Retina (tissue), 1 donor: Measurements from ENCODE around the gene CPNE1.
A peak's percentile ranks its signal among the peaks of the same experiment; 100 is the strongest.
"Not testable (repeated sequence)": the region's sequence is repeated elsewhere in the genome, so short reads cannot be mapped to it uniquely, and the experiment has no call there.

ENCODE experiments used
- DNase-seq: peaks from one replicate; pipeline ENCODE4 v3.0.0-alpha.2; 2016

Gene CPNE1

DNA sequence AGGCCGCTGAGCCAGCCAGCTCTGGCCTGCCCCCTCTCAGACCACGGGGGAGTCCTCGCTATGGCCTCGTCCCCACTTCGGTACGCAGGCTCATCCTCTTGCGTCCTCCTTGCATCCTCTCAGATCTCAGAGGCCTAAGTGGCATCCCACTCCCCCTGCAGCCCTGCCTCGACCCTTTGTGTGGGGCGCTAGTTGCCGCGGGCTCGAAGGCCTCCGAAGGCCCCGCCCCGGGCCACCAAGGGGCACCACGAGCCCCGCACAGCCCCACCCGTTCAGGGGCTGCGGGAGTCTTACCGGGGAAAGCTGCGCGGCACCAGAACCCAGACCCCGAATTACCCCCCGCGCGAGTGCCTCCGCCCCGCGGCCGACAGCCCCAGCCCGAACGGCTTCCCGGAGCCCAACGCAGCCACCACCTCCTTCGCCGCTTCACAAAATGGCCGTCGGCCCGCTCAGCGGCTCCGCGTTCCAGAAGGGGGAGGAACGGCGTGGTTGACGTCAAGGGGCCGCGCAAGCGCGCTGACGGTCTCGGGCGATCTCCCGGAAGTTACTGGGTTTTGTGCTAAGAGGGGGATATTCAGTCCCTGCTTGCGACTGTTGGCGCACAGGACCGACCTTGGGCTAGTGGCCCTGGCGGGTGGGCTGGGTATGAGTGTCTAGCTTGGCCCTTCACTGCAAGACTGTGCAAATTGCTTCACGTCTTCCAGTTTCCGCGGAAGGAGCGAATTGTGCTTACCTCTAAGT lies at the start of gene CPNE1, which contains the start of gene RBM12:
Gene CPNE1 (minus strand): TSS at position 435 of the 741 bp plus-strand sequence. CDS start 31,977 bp downstream, outside the sequence.
Gene RBM12 (minus strand): TSS at position 435 of the 741 bp plus-strand sequence. CDS start 9,578 bp downstream, outside the sequence.
- DNase-seq: peak; percentile 96

DNA sequence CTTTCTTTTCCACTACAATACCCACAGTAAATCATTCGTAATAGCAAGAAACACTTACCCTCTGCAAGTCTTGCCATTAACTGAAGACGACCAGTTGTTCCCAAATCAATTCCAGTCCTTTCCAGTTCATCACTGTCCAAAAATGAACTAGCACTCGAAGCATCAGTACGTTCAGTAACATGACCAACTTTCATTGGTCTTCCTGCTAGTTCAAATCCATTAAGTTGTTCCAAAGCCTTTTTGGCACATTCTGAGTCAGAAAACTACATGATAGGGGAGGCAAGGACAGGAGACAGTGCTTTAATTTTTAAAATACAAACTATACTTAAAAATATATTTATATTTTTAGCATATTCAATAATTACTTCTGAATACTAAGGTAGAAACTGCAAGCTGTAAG lies 49.4 kb upstream of the CPNE1 start:
- DNase-seq: no peak

DNA sequence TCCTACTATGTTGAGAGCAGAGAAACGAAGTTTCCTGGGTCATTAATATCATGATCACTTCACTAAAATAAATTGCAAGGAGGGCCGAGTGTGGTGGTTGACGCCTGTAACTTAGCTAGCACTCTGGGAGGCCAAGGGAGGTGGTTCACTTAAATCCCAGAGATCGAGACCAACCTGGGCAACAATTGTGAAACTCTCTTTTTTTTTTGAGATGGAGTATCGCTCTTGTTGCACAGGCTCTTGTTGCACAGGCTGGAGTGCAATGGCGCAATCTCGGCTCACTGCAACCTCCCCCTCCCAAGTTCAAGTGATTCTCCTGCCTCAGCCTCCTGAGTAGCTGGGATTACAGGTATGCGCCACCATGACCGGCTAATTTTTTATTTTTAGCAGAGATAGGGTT lies 48.4 kb upstream of the CPNE1 start:
- not testable (repeated sequence) for DNase-seq

DNA sequence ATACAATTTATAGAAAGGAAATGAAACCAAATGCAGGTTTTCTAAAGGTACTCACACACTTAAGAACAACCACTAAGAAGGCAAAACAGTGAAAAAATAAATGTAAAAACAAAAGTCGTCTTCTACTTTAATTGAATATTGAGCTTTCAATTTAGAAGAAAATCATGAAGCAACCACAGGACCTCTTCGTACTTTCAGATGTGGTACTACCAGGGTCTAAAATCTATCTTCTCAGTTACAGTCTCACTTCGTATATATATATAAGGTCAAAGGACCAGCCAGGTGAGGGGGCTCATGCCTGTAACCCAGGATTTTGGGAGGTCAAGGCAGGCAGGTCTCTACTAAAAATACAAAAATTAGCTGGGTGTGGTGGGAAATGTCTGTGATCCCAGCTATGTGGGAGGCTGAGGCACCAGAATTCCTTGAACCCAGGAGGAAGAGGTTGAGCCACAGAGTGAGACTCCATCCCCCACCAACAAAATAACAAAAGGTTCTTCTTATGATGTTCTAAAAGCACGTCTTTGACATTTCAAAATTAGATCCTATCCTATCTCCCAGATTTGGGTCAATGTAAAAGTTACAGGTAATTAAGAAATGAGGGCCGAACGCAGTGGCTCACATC lies 47.0 kb upstream of the CPNE1 start:
- no peak for DNase-seq

DNA sequence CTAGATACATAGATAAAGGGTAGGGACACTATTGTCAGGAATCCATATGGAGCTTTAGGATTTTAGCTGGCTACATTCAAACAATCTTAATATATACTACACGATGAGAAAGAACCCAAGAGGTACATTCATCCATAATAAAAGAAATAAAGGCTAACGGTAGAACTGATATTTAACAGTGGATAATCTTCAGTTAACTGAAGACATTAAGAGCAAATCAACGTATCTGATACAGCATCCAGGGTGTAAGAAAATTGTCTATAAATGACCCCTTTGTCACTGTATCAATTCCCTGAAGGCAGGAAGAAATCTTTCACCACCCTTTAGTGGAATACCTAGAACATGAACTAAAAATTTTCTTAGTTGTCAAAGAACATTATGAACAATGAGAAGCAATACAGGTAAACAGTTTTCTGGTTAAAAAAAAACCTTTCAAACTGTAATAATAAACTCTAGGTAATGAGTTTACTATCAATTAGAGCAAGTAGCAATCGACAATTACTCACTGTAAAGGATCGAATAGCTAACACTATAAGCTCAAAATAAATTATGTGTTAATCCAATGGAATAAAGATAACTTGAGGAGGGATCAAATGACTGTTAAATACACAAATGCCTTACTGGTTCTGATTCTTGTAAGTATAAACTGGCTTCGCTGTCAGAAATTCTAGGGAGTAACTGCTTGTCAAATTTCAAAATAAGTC lies 46.3 kb upstream of the CPNE1 start:
- no peak for DNase-seq

DNA sequence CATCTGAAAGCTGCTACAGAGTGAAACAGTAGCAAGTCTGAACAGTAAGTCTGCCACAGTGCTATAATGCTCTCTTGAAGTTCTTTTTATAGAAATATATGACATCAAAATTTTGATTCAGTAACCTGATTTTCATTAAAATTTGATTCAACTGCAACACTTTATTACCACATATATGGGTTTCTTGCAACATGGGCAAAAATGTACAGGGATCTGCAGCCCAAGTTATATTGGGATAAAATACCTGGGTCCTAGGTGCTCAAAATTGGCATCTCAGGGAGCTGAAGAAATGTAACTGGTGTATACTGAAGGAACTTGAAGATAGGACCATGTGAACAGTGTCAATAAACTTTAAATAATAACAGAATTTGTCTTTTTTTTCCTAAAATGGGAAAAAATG lies 45.3 kb upstream of the CPNE1 start:
- DNase-seq: no peak

DNA sequence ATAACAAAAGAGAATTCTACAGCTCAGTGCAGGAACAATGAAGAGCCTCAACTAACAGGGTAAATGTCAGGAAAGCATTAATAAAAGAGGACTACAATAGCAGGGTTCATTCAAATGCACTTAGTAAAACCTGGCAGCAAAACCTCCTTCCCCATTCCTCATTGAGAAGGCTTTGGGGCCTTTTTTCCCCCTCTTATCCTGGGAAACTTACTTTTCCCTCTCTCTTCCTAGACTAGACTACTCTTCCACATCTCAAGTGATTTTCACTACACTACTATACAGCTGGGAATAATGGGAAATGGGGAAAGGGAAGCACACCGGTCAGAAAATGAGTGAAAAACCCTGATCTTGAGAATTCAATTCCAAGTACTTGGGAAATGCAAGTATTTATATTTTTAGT lies 44.6 kb upstream of the CPNE1 start:
- no peak for DNase-seq

DNA sequence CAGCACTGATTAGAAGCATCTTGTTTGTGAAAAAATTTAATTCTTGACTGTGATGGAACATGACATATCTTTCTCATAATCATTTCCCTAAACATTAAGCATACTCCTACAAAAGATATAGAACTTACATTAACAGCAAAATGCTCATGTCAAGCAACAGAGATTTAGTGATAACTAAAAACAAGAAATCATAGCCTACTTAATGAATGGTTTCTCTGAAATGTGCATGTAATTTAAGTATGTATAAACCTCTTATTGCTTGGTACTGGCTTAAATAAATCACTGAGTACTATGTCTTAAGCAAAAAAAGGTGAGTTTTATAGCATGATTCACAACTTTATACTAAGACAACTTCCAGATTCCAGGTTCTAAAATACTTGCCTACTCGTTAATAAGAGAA lies 43.8 kb upstream of the CPNE1 start:
- DNase-seq: no peak

DNA sequence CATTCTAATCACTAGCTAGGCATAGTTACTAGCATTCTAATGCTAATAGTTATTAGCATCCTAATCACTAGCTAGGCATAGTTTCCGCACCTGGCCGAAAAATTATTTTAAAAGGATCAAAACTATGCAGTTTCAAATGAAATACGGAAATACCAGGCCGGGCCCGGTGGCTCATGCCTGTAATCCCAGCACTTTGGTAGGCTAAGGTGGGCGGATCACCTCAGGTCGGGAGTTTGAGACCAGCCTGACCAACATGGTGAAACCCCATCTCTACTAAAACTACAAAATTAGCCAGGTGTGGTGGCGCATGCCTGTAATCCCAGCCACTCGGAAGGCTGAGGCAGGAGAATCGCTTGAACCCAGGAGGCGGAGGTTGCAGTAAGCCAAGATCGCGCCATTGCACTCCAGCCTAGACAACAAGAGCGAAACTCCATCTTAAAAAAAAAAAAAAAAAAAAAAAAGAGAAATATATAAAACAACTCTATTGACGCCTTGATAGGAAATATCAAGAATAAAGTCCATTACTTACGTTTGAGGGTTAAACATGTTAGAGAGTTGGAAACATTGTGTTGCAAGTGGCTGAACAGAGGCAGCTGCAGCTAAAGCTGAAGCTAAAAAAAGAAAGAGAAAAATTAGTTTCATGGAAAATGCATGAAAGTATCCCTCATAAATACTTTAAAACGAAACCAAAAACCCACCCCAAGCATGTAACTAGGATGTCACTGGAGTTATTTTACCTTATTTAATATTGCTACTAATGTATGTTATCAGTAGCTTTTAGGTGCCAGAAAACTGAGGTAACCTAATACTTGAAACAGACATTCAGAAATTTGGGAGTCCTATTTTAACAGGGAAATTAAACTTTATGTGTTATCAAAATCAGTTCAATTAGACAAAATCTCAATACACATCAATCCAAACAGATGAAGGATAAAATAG lies 42.2 kb upstream of the CPNE1 start:
- DNase-seq: not testable (repeated sequence)

DNA sequence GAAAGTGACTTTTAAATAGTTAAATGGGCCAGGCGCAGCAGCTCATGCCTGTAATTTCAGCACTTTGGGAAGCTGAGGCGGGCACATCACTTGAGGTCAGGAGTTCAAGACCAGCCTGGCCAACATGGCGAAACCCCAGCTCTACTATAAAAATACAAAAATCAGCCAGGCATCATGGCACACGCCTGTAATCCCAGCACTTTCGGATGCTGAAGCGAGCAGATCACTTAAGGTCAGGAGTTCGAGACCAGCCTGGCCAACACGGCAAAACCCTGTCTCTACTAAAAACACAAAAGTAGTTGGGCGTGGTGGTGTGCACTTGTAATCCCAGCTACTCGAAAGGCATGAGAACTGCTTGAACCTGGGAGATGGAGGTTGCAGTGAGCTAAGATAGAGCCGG lies 41.2 kb upstream of the CPNE1 start:
- not testable (repeated sequence) for DNase-seq

DNA sequence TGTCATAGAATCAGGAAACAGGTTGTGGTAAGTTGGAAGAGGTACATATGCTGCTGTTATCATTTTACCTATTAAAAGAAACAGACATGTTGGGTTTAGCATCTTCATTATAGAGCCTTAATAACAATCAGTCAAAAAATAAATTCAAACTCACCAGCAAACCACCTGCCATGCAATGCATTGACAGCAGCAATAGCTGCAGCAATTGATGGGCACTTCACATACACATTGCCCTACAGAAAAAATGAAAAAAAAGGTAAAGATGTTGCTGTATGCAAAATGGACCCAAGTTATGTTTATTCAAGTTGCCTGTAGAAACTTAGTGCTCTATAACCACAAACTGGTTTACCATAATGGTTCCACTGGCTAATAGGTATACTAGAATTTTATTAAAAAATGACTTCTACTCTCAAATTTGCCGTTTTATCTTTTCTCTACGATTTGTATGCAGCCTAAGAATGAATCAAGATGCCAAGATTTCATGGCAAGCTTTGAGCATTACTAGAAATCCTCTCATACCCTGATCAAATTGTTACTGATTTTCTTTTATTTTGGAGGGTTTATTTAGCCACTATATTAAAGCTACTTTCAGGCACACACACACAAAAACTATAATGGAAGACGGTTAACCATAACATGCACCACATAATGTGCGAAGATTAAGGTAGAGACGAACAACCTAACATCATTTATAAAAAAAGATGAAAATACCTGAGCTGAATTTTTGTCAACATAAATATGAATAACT lies 40.0 kb upstream of the CPNE1 start:
- DNase-seq: no peak

DNA sequence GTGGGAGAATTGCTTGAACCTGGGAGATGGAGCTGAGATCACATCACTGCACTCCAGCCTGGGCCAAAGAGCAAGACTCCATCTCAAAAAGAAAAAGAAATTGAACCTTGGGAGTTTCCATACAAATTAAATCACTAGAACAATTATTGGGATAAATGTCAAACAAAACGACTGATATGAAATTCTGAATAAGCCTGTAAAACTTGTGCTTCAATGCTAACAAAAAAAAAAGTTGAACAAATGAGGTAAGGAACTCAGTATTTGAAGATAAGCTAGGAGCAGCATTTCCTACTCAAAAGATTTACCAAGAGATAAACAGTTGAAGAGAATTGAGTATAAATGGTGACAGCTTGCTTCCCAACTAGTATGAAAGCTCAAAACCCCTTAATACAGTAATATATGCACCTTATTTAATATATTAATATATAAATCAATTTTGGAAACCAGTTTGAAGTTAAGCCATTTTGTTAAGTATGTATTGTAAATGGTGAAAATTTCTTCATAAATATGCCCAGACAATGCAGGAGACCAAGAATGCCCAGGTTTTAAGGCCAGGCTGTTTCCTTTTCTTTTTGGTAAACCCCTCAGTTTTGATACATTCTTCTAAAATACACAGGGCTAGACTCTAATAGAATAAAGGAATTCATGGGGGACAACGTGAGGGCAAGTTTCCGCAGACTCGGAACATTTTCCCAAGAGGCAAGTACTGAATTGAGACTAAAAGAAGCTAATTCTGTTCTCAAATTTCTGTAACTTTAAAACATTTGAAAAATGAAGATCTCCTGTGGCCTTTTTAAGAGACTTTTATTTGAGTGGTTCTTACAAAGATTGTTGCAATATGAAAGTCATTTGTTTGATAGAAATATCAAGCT lies 38.4 kb upstream of the CPNE1 start:
- DNase-seq: no peak

DNA sequence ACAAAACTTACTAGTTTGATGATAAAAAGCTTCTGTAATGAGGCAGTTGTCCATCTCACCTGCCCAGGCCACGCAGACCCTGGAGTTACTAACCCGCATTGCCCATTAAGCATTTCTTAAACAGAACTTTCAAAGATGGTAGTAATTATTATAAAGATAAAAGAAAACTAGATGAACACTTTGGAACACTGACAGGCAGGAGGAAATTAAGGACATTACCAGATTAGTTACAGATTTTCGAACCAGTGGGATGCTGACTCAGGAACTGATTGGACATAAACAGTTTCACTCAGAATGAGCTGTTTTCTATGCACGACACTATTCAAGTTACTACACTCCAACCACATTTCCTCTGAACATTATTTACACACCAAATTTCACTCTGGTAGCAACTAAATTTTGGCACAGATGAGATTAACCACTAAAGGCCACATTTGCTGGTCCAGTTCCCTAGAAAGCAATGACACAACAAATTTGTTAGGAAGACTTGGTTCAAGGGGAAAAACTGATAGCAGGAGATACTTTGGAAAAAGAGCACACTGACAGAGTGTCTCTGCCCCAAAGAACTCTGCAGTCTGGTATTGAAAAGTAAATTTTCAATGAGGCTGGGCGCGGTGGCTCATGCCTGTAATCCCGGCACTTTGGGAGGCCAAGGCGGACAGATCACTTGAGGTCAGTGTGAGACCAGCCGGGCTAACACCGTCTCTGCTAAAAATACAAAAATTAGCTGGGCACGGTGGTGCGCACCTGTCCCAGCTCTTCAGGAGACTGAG lies 37.5 kb upstream of the CPNE1 start:
- DNase-seq: no peak

DNA sequence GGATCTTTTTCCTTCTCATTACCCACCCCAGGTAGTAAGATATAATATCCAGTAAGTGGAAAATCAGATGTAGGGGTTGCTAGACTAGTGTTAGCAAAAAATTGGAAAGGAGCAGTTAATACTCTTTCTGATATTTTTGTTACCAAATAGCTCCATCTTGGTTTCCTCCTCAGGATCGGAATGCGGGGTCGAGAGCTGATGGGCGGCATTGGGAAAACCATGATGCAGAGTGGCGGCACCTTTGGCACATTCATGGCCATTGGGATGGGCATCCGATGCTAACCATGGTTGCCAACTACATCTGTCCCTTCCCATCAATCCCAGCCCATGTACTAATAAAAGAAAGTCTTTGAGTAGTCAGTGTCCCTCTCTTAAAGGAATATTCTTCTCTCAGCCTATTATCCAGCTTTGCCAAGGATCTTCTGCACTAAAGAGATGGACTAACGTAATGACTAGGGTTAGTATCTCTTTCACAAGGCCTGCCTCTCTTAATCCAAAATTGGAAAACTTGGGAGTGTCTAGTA lies 36.0 kb upstream of the CPNE1 start:
- no peak for DNase-seq

DNA sequence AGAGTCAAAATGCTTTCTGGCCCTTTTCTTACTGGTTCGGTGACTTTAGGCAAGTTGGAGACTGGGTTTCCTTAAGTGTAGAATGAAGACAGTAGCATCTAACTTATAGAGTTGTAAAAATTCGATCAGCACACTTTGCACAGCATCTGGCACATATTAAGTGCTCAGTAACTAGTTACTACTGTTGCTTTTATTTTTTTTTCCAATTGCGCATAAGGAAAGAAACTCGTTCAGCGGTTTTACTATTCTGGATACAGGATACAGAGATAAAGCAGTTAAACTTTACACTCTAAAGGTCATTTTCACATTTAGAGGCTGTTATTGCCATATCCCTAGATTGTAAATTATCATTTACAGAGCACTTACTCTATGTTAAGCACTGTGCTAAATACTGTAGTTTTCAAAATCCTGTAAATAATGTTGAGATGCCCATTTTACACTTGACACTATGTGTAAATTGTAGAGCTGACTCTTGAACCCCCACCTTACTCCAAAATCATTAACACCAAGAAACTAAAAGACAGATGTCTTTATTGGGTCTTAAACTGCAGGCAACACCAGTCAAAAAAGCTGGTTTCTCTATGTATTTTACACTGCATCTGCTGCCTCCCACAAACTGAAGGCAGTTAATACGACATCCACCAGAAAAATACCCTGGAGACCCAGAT lies 35.4 kb upstream of the CPNE1 start:
- no peak for DNase-seq

DNA sequence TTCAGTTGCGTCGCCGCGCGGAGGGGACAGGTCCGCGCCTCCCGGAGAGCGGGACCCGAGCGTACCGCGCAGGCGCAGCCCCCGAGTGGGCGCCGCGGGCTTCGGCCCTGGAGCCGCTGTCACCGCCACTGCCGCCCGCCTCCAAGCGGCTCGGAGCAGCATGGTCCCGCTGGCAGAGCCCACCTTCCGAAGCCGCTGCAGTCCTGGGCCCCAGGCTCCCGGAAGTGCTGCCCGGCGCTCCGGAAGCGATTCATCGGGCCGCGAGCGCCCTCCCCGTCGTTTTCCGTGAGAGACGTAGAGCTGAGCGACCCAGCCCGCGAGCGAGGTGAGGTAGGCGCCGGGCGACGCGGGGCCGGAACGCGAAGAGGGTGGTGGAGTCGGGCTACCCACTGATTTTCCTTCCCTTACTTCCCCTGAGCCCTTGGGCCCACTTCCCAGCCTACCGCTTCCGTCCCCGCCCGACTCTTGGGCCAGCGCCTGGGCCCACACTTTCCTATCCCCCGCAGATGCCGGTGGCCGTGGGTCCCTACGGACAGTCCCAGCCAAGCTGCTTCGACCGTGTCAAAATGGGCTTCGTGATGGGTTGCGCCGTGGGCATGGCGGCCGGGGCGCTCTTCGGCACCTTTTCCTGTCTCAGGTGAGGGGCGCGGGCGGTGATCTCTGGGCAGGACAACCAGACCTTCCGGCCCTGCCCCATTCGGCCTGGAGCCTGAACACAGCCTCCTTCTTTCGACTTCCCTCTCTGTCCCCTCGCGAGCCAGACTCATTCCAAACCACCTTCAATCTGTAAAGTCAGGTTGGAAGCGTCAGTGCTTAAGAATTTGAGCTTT lies 34.6 kb upstream of the CPNE1 start, which contains the start of the genes NFS1 and ROMO1:
Gene NFS1 (minus strand): TSS at position 226 of the 830 bp plus-strand sequence. CDS start 64 bp downstream, at position 162.
Gene ROMO1 (plus strand): TSS at position 279 of the 830 bp plus-strand sequence. CDS start 228 bp downstream, at position 507.
- peak; percentile 97 for DNase-seq

DNA sequence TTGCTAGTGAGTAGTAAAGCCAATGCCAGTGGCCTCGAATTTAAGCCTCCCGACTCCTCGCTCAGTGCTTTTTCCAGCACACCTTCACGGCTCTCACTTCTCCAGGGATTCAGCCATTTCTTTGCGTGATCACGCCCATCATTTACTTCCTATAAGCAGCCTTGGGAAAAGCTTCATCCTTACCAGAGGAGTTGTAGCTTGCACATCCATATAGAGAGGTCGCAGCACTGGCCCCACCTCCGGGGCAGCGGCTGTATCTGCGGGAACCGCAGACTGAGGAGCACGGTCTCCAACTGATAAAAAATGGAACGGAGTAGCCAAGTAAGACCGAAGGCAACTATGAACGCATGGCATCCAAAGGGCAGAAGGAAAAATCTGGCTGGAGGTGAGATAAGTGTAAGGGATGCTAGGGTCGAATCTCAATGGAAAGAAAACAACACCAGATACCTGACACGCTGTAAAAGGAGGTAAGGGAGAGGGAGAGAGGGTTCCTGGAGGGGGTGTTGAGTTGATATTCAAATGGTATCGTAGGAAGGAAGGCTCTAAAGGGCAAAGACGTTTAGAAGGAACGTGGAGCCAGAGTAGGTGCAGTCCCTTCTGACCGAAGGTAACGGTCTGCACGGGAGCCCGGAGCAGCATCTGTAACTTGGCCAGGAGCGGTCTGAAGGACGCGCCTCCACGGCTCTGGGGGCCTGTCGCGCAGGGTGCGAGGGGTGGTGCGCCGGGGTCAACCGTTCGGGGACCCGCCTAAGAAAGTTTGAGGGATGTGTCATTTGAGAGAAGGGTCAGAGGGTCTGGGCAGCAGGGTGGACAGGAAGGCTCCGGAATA lies 33.8 kb upstream of the CPNE1 start:
- DNase-seq: no peak
